Measurements from ENCODE around the gene SASH1. TPM values are rescaled to one million over a fixed set of nuclear protein-coding genes. Genes with fewer than 3 reads are reported as not detected.

SASH1 gene
- total RNA-seq, 1 donor from 2014 or later: 41.6 TPM

- peaks cover 10% of the 10 kb centered on the region for H3K36me3 Mint-ChIP-seq (ENCODE audit: insufficient read depth)
- no peak for DNase-seq (ENCODE audit: low spot score, unreplicated experiment)
- H3K4me1 Mint-ChIP-seq (ENCODE audit: low read depth): peaks cover 7% of the 10 kb centered on the region
- no peak for TF ChIP-seq CTCF (IDR thresholded peaks at IDR 0.05; ENCODE audit: unreplicated experiment)
- peaks cover 4% of the 10 kb centered on the region for H3K9me3 Mint-ChIP-seq (ENCODE audit: low read depth)
- H3K27ac Mint-ChIP-seq: no peak overlapping the region
- no peaks in the 10 kb centered on the region for H3K27me3 Mint-ChIP-seq
- no peak overlapping the region for H3K4me3 Mint-ChIP-seq (ENCODE audit: low read depth)
Measured at GRCh38 chr6:148493424-148493823, 150.8 kb downstream of the SASH1 start.

- no peak for DNase-seq (ENCODE audit: low spot score, unreplicated experiment)
- peaks cover 7% of the 10 kb centered on the region for H3K4me1 Mint-ChIP-seq (ENCODE audit: low read depth)
- TF ChIP-seq CTCF (IDR thresholded peaks at IDR 0.05; ENCODE audit: unreplicated experiment): no peak
- no peak overlapping the region for H3K27ac Mint-ChIP-seq
- H3K27me3 Mint-ChIP-seq: no peaks in the 10 kb centered on the region
- H3K4me3 Mint-ChIP-seq (ENCODE audit: low read depth): no peak overlapping the region
- no peaks in the 10 kb centered on the region for H3K9me3 Mint-ChIP-seq (ENCODE audit: low read depth)
- H3K36me3 Mint-ChIP-seq (ENCODE audit: insufficient read depth): peaks cover 3% of the 10 kb centered on the region
Measured at GRCh38 chr6:148494226-148494625, 151.6 kb downstream of the SASH1 start.

GRCh38 chr6:148495029-148495428 lies 152.4 kb downstream of the SASH1 start:
- DNase-seq (ENCODE audit: low spot score, unreplicated experiment): no peak
- no peak overlapping the region for H3K4me3 Mint-ChIP-seq (ENCODE audit: low read depth)
- H3K27ac Mint-ChIP-seq: no peak overlapping the region
- H3K4me1 Mint-ChIP-seq (ENCODE audit: low read depth): peaks cover 7% of the 10 kb centered on the region
- H3K9me3 Mint-ChIP-seq (ENCODE audit: low read depth): peaks cover 1% of the 10 kb centered on the region
- TF ChIP-seq CTCF (IDR thresholded peaks at IDR 0.05; ENCODE audit: unreplicated experiment): no peak
- H3K27me3 Mint-ChIP-seq: no peaks in the 10 kb centered on the region
- peaks cover 4% of the 10 kb centered on the region for H3K36me3 Mint-ChIP-seq (ENCODE audit: insufficient read depth)

GRCh38 chr6:148497257-148497656 lies 154.6 kb downstream of the SASH1 start:
- H3K36me3 Mint-ChIP-seq (ENCODE audit: insufficient read depth): peaks cover 13% of the 10 kb centered on the region
- peaks cover 2% of the 10 kb centered on the region for H3K4me1 Mint-ChIP-seq (ENCODE audit: low read depth)
- no peak overlapping the region for H3K4me3 Mint-ChIP-seq (ENCODE audit: low read depth)
- H3K27ac Mint-ChIP-seq: no peak overlapping the region
- no peaks in the 10 kb centered on the region for H3K27me3 Mint-ChIP-seq
- TF ChIP-seq CTCF (IDR thresholded peaks at IDR 0.05; ENCODE audit: unreplicated experiment): no peak
- H3K9me3 Mint-ChIP-seq (ENCODE audit: low read depth): peaks cover 5% of the 10 kb centered on the region
- DNase-seq (ENCODE audit: low spot score, unreplicated experiment): no peak

- peaks cover 2% of the 10 kb centered on the region for H3K4me1 Mint-ChIP-seq (ENCODE audit: low read depth)
- no peak for DNase-seq (ENCODE audit: low spot score, unreplicated experiment)
Measured at GRCh38 chr6:148497717-148498116, 155.1 kb downstream of the SASH1 start.

More at GRCh38 chr6:148497717-148498116, 155.1 kb downstream of the SASH1 start:
- H3K27ac Mint-ChIP-seq: no peak overlapping the region
- no peaks in the 10 kb centered on the region for H3K27me3 Mint-ChIP-seq
- no peak for TF ChIP-seq CTCF (IDR thresholded peaks at IDR 0.05; ENCODE audit: unreplicated experiment)
- no peak overlapping the region for H3K4me3 Mint-ChIP-seq (ENCODE audit: low read depth)
- H3K36me3 Mint-ChIP-seq (ENCODE audit: insufficient read depth): peaks cover 13% of the 10 kb centered on the region
- H3K9me3 Mint-ChIP-seq (ENCODE audit: low read depth): peaks cover 5% of the 10 kb centered on the region

Measured in progenitor cell of endocrine pancreas (in vitro differentiated cells).